DMS 273 treated with DMSO at 0.1 percent for 48 hours (cell line): ENCODE results near the gene ZGPAT.

Source experiments
- DNase-seq: peaks from one replicate; lab custom pipeline; 2025; lab: John Stamatoyannopoulos, UW

The ZGPAT gene

GRCh38 chr20:63678667-63679465 is 29.0 kb upstream of the ZGPAT start:
- no peak for DNase-seq

GRCh38 chr20:63679799-63680305 is 28.0 kb upstream of the ZGPAT start:
- DNase-seq, result no peak

GRCh38 chr20:63680427-63680826 is 27.4 kb upstream of the ZGPAT start:
- no peak for DNase-seq

GRCh38 chr20:63680857-63681608 is 26.8 kb upstream of the ZGPAT start:
- DNase-seq, result no peak

- DNase-seq, result no peak
Measured at GRCh38 chr20:63681609-63682142, 26.2 kb upstream of the ZGPAT start.

GRCh38 chr20:63682384-63683139 is 25.3 kb upstream of the ZGPAT start:
- no peak for DNase-seq

GRCh38 chr20:63685269-63686026 is 22.4 kb upstream of the ZGPAT start:
- no peak for DNase-seq

GRCh38 chr20:63686094-63686491 is 21.7 kb upstream of the ZGPAT start:
- DNase-seq, result no peak

- DNase-seq, result no peak
Measured at GRCh38 chr20:63686492-63687321, 21.1 kb upstream of the ZGPAT start.

- DNase-seq, result no peak
Measured at GRCh38 chr20:63687419-63688178, 20.2 kb upstream of the ZGPAT start.

- DNase-seq, result no peak
Measured at GRCh38 chr20:63688228-63689045, 19.4 kb upstream of the ZGPAT start.

GRCh38 chr20:63689046-63690002 is 18.5 kb upstream of the ZGPAT start:
- no peak for DNase-seq

- DNase-seq, result no peak
Measured at GRCh38 chr20:63690003-63690897, 17.6 kb upstream of the ZGPAT start.

- no peak for DNase-seq
Measured at GRCh38 chr20:63690898-63691710, 16.7 kb upstream of the ZGPAT start.

- no peak for DNase-seq
Measured at GRCh38 chr20:63691711-63692435, 16.0 kb upstream of the ZGPAT start.
